C4-2B (cell line): ENCODE results near the gene CGB5.

Source experiments
- ZFX ChIP-seq: fragments of 450-650 bp; IDR thresholded peaks from 2 replicates; pipeline ENCODE4 v1.6.1; 2017
- TF ChIP-seq, protein P1 (sequence below): fragments of 450-650 bp; conservative IDR thresholded peaks from 2 replicates; pipeline ENCODE4 v1.5.1; 2017; ENCODE audit warnings: mild to moderate bottlenecking

DNA sequence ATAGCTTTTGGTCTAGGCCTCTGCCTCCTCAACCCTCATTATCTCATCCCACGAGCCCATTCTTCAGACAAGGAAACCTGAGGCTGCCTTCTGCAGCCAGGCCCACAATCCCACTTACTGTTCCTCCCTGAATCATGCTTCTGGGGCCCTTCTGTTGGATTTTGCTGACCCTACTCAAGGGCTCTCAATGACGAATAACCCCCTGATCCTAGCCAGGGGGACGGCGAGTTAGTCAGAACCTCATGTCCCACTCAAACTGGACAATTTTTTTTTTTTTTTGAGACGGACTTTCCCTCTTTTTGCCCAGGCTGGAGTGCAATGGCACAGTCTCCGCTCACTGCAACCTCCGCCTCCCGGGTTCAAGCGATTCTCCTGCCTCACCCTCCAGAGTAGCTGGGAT lies 21.5 kb upstream of the CGB5 start:
- TF ChIP-seq, protein P1, sequence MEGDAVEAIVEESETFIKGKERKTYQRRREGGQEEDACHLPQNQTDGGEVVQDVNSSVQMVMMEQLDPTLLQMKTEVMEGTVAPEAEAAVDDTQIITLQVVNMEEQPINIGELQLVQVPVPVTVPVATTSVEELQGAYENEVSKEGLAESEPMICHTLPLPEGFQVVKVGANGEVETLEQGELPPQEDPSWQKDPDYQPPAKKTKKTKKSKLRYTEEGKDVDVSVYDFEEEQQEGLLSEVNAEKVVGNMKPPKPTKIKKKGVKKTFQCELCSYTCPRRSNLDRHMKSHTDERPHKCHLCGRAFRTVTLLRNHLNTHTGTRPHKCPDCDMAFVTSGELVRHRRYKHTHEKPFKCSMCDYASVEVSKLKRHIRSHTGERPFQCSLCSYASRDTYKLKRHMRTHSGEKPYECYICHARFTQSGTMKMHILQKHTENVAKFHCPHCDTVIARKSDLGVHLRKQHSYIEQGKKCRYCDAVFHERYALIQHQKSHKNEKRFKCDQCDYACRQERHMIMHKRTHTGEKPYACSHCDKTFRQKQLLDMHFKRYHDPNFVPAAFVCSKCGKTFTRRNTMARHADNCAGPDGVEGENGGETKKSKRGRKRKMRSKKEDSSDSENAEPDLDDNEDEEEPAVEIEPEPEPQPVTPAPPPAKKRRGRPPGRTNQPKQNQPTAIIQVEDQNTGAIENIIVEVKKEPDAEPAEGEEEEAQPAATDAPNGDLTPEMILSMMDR = no peak
- no peak for TF ChIP-seq ZFX
